ENCODE results near the gene SIPA1. TPM values are rescaled to one million over a fixed set of nuclear protein-coding genes. Genes with fewer than 3 reads are reported as not detected.

SIPA1 gene
- total and polyA plus RNA-seq, 8 donors, result 11.2 to 52.2 (median 22.1) TPM

GRCh38 chr11:65617990-65618751 is 19.7 kb upstream of the SIPA1 start:
- Histone ChIP-seq H3K4me3 (no peak overlapping the region), H3K9me3 (no peaks in the 10 kb centered on the region), H3K4me1 (peaks cover 5 to 10% (median 9%) of the 10 kb centered on the region in 3 donors), H3K27me3 (no peaks in the 10 kb centered on the region), H3K27ac (no peak overlapping the region), H3K36me3 (peaks cover 6 to 25% (median 18%) of the 10 kb centered on the region in 3 donors)
- no peak for TF ChIP-seq CTCF (IDR thresholded peaks at IDR 0.05)
- WGBS, 2 donors, result 90 to 93% methylated on average over 32 to 33 of the region's 33 CpGs
- DNase-seq (peak in 2 of 6 donors; percentile 52 to 77), ATAC-seq (no peak), FAIRE-seq (no peak)
- intact Hi-C loops (cut with DNase I), result no loop called here

- H3K27ac ChIP-seq, result no peak overlapping the region
- H3K36me3 ChIP-seq, result peaks cover 6 to 25% (median 18%) of the 10 kb centered on the region in 3 donors
- peak in 2 of 6 donors; percentile 44 to 67 for DNase-seq
- H3K4me3 ChIP-seq, result no peak overlapping the region
- intact Hi-C loops (cut with DNase I), result no loop called here
- WGBS, 2 donors, result 91 to 93% methylated on average over 14 of the region's 14 CpGs
- no peak for ATAC-seq
- no peaks in the 10 kb centered on the region for H3K9me3 ChIP-seq
- H3K4me1 ChIP-seq, result peaks cover 5 to 10% (median 9%) of the 10 kb centered on the region in 3 donors
- H3K27me3 ChIP-seq, result no peaks in the 10 kb centered on the region
- TF ChIP-seq CTCF (IDR thresholded peaks at IDR 0.05), result no peak
- no peak for FAIRE-seq
Observed at GRCh38 chr11:65618763-65619162, 19.1 kb upstream of the SIPA1 start.

- Histone ChIP-seq H3K36me3 (peaks cover 6 to 25% (median 18%) of the 10 kb centered on the region in 3 donors), H3K4me3 (no peak overlapping the region), H3K9me3 (no peaks in the 10 kb centered on the region), H3K27ac (no peak overlapping the region), H3K27me3 (no peaks in the 10 kb centered on the region), H3K4me1 (peaks cover 5 to 10% (median 9%) of the 10 kb centered on the region in 3 donors)
- WGBS, 2 donors, result 94% methylated on average over 28 to 29 of the region's 29 CpGs
- ATAC-seq (no peak), FAIRE-seq (no peak), DNase-seq (peak in 2 of 6 donors; percentile 45 to 76)
- TF ChIP-seq CTCF (IDR thresholded peaks at IDR 0.05), result no peak
- intact Hi-C loops (cut with DNase I), result no loop called here
Observed at GRCh38 chr11:65619281-65619928, 18.5 kb upstream of the SIPA1 start.

- Histone ChIP-seq H3K4me1 (peaks cover 5 to 10% (median 9%) of the 10 kb centered on the region in 3 donors), H3K9me3 (no peaks in the 10 kb centered on the region), H3K27ac (no peak overlapping the region), H3K4me3 (no peak overlapping the region), H3K27me3 (no peaks in the 10 kb centered on the region), H3K36me3 (peaks cover 6 to 28% (median 20%) of the 10 kb centered on the region in 3 donors)
- WGBS, 2 donors, result 91 to 92% methylated on average over 19 of the region's 19 CpGs
- intact Hi-C loops (cut with DNase I), result loop anchor here in 1 of 3 donors (10.0 kb wide), 1 partner anchor 364 kb away; no protein-coding TSS in a partner anchor
- no peak for TF ChIP-seq CTCF (IDR thresholded peaks at IDR 0.05)
- no peak for FAIRE-seq
- ATAC-seq, result no peak
- DNase-seq, result peak in 1 of 6 donors; percentile 36
Observed at GRCh38 chr11:65620666-65621065, 17.2 kb upstream of the SIPA1 start.
